Measurements from ENCODE around the gene APLN.

- TF ChIP-seq POLR2A (IDR thresholded peaks at IDR 0.05), result no peak
- no peak for TF ChIP-seq CTCF (IDR thresholded peaks at IDR 0.05)
Observed at GRCh38 chrX:129617420-129617819, 37.3 kb downstream of the APLN start.
